ENCODE results near the gene FBP2.

FBP2 gene

DNA sequence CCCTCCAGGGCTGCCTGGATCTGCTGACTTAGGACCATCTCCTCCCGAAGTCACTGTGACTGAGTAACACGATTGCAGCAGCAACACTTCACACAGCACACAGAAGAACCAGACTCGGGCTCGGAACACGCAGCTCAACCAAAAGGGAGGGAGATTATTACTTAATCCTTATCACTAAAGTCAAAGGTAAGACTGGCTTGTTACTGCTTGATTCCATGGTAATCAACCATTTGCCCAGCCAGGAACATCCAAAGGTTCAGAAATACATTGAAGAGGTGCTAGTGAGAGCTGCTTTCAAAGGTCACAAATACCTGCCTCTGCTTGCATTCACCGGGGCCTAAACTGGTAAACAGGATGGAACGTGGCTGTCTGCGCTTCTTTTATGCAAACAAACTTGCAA is 38.0 kb upstream of the FBP2 start:
- TF ChIP-seq TAF1 (IDR thresholded peaks at IDR 0.05; ENCODE audit: low read depth), result no peak
- TF ChIP-seq, protein P1, sequence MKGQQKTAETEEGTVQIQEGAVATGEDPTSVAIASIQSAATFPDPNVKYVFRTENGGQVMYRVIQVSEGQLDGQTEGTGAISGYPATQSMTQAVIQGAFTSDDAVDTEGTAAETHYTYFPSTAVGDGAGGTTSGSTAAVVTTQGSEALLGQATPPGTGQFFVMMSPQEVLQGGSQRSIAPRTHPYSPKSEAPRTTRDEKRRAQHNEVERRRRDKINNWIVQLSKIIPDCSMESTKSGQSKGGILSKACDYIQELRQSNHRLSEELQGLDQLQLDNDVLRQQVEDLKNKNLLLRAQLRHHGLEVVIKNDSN (IDR thresholded peaks at IDR 0.05), result no peak
- TF ChIP-seq CREB1 (IDR thresholded peaks at IDR 0.05; ENCODE audit: low read depth), result no peak
- TF ChIP-seq, protein P2, sequence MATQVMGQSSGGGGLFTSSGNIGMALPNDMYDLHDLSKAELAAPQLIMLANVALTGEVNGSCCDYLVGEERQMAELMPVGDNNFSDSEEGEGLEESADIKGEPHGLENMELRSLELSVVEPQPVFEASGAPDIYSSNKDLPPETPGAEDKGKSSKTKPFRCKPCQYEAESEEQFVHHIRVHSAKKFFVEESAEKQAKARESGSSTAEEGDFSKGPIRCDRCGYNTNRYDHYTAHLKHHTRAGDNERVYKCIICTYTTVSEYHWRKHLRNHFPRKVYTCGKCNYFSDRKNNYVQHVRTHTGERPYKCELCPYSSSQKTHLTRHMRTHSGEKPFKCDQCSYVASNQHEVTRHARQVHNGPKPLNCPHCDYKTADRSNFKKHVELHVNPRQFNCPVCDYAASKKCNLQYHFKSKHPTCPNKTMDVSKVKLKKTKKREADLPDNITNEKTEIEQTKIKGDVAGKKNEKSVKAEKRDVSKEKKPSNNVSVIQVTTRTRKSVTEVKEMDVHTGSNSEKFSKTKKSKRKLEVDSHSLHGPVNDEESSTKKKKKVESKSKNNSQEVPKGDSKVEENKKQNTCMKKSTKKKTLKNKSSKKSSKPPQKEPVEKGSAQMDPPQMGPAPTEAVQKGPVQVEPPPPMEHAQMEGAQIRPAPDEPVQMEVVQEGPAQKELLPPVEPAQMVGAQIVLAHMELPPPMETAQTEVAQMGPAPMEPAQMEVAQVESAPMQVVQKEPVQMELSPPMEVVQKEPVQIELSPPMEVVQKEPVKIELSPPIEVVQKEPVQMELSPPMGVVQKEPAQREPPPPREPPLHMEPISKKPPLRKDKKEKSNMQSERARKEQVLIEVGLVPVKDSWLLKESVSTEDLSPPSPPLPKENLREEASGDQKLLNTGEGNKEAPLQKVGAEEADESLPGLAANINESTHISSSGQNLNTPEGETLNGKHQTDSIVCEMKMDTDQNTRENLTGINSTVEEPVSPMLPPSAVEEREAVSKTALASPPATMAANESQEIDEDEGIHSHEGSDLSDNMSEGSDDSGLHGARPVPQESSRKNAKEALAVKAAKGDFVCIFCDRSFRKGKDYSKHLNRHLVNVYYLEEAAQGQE (IDR thresholded peaks at IDR 0.05; ENCODE audit: low read depth), result no peak
- no peak for TF ChIP-seq ZBTB7A (IDR thresholded peaks at IDR 0.05; ENCODE audit: low read depth)
- no peak for TF ChIP-seq YY1 (IDR thresholded peaks at IDR 0.05; ENCODE audit: low read depth)
- no peak for TF ChIP-seq NFIC (IDR thresholded peaks at IDR 0.05)
- no peak for TF ChIP-seq EGR1 (IDR thresholded peaks at IDR 0.05)

DNA sequence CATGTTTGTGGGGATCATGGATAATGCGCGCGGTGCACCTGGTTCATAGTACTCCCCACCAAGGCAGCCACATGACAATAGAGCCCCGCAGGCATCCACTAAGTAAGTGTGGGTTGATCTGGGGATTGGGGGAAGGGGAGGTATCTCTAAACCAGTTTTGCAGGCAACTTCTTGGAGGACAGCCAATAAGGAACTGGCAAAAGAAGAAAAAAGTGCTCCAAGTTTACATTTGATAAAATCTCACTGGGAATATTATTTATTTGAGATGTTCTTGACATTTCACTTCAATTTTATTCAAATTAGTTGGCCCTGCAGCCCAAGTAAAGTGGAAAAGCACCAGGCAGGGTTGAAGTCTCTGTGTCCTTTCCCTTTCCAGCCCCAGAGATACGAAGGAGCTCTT is 37.2 kb upstream of the FBP2 start:
- TF ChIP-seq NFIC (IDR thresholded peaks at IDR 0.05) (peak; percentile 84), RAD21 (IDR thresholded peaks at IDR 0.05; ENCODE audit: low read depth) (no peak)

DNA sequence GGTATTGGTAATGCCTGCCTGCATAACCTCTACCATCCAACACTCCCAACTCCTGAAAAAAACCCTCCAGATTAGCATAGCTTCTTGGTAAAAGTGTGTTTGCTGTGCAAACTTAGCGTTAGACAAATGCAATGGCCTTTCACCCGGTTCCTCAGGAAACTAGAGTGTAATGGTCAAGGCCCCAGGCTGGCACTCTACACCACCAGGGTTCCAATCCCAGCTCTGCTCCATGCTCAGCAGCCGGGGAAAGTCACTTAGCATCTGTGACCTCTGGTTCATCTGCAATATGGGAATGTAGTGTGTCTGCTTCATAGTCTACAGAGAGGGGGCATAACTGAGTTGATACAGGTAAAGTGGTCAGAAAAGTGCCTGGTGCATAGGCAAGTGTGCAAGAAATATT is 36.7 kb upstream of the FBP2 start:
- no peak for TF ChIP-seq TCF12 (IDR thresholded peaks at IDR 0.05; ENCODE audit: low read depth)
- no peak for TF ChIP-seq TAF1 (IDR thresholded peaks at IDR 0.05; ENCODE audit: low read depth)
- no peak for TF ChIP-seq EP300 (IDR thresholded peaks at IDR 0.05; ENCODE audit: borderline replicate concordance)
- no peak for TF ChIP-seq FOXM1 (IDR thresholded peaks at IDR 0.05; ENCODE audit: borderline replicate concordance, low read depth)
- TF ChIP-seq, protein P3, sequence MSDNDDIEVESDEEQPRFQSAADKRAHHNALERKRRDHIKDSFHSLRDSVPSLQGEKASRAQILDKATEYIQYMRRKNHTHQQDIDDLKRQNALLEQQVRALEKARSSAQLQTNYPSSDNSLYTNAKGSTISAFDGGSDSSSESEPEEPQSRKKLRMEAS (IDR thresholded peaks at IDR 0.05), result no peak
- TF ChIP-seq RAD21 (IDR thresholded peaks at IDR 0.05; ENCODE audit: low read depth), result no peak
- no peak for TF ChIP-seq CREB1 (IDR thresholded peaks at IDR 0.05; ENCODE audit: low read depth)
- no peak for TF ChIP-seq YY1 (IDR thresholded peaks at IDR 0.05; ENCODE audit: low read depth)
- TF ChIP-seq TEAD4 (IDR thresholded peaks at IDR 0.05), result no peak
- no peak for TF ChIP-seq ZBTB7A (IDR thresholded peaks at IDR 0.05; ENCODE audit: low read depth)

DNA sequence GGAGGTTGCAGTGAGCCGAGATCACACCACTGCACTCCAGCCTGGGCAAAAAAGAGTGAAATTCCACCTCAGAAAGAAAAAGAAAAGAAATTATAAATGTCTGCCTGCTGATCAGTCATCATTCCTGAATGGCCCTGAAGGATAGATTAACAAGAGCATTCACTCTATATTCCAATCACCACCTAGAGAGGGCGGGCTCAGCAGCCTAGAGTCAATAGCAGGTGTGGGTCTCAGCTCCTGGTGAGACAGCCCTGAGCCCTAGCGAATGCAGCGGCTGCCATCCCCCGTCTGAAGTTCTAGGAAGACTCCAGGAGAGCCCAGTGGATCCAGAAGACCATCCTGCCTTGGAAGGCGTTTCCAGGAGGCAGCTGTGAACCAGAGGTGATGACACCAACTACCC is 33.7 kb upstream of the FBP2 start:
- TF ChIP-seq YY1 (IDR thresholded peaks at IDR 0.05; ENCODE audit: low read depth) (no peak), ZBTB7A (IDR thresholded peaks at IDR 0.05; ENCODE audit: low read depth) (no peak), TAF1 (IDR thresholded peaks at IDR 0.05; ENCODE audit: low read depth) (no peak), TCF12 (IDR thresholded peaks at IDR 0.05; ENCODE audit: low read depth) (no peak), RAD21 (IDR thresholded peaks at IDR 0.05; ENCODE audit: low read depth) (no peak), FOXM1 (IDR thresholded peaks at IDR 0.05; ENCODE audit: borderline replicate concordance, low read depth) (no peak), NFIC (IDR thresholded peaks at IDR 0.05) (no peak), CEBPB (IDR thresholded peaks at IDR 0.05) (no peak), EP300 (IDR thresholded peaks at IDR 0.05; ENCODE audit: borderline replicate concordance) (no peak), TEAD4 (IDR thresholded peaks at IDR 0.05) (no peak), EGR1 (IDR thresholded peaks at IDR 0.05) (no peak)
- TF ChIP-seq, protein P2 (IDR thresholded peaks at IDR 0.05; ENCODE audit: low read depth), result no peak
- TF ChIP-seq, protein P3 (IDR thresholded peaks at IDR 0.05), result no peak
- TF ChIP-seq, protein P1 (IDR thresholded peaks at IDR 0.05), result no peak

DNA sequence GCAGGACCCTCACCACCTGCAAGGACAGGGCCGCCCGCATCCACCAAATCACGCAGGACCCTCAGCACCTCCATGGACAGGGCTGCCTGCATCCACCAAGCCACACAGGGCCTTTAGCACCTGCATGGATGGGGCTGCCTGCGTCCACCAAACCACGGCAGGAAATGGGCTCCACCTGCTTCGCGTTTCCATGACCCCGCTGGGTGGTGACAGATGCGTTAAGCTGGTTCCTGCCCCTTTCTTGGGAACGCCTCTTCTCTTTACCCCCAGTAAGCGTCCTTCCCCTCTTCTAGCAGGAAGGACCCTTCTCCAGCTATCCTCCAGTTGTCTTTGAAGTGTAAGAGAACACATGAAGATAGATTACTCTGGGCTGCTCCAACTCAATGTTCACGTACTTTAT is 32.2 kb upstream of the FBP2 start:
- TF ChIP-seq EP300 (IDR thresholded peaks at IDR 0.05; ENCODE audit: borderline replicate concordance) (no peak), ZBTB7A (IDR thresholded peaks at IDR 0.05; ENCODE audit: low read depth) (no peak), TEAD4 (IDR thresholded peaks at IDR 0.05) (no peak), CREB1 (IDR thresholded peaks at IDR 0.05; ENCODE audit: low read depth) (no peak), CEBPB (IDR thresholded peaks at IDR 0.05) (no peak), FOXM1 (IDR thresholded peaks at IDR 0.05; ENCODE audit: borderline replicate concordance, low read depth) (no peak), RAD21 (IDR thresholded peaks at IDR 0.05; ENCODE audit: low read depth) (no peak), TCF12 (IDR thresholded peaks at IDR 0.05; ENCODE audit: low read depth) (no peak), NFIC (IDR thresholded peaks at IDR 0.05) (no peak), YY1 (IDR thresholded peaks at IDR 0.05; ENCODE audit: low read depth) (no peak), EGR1 (IDR thresholded peaks at IDR 0.05) (no peak), TAF1 (IDR thresholded peaks at IDR 0.05; ENCODE audit: low read depth) (no peak)
- TF ChIP-seq, protein P3 (IDR thresholded peaks at IDR 0.05), result no peak
- TF ChIP-seq, protein P1 (IDR thresholded peaks at IDR 0.05), result no peak
